H1 (cell line): ENCODE data around the gene VAV2. TPM values are rescaled to one million over a fixed set of nuclear protein-coding genes. Genes with fewer than 3 reads are reported as not detected.

Experiments used
- NRF1 ChIP-seq: IDR thresholded peaks from 2 replicates; pipeline ENCODE4 v1.6.1; 2011; ENCODE audit warnings: mild to moderate bottlenecking, low read depth, low read length, improper control_type of control experiment
- polyA plus RNA-seq, 7 experiments: library from polyadenylated mRNA; depleted of rRNA in 3 of 7; stranded (reverse) in 5 of 7; unstranded in 2 of 7; fragments of >200 nt in 5 of 7; fragments of 200-250 nt in 2 of 7; gene quantifications; 1 replicate in 5 of 7; 2 replicates in 1 of 7; 4 replicates in 1 of 7; pipeline versions ENCODE4 v1.2.1 to v1.2.3, GENCODE V29; 2011 to 2013; ENCODE audit warnings: missing spikeins in 2 of 7, mixed read lengths in 2 of 7
- total RNA-seq: library from RNA; stranded (reverse); fragmentation: NEBNext Ultra II Directional; extraction: Animal tissue kit (Norgen Biotek cat#: 25700); gene quantifications from 2 replicates; pipeline ENCODE4 v1.2.1, GENCODE V29; 2021

Gene VAV2
- total and polyA plus RNA-seq, 2 of the 8 experiments (the other 6 are each of a cell fraction or from before 2014, with no cell fraction given), result 13.6 to 37.6 TPM

DNA sequence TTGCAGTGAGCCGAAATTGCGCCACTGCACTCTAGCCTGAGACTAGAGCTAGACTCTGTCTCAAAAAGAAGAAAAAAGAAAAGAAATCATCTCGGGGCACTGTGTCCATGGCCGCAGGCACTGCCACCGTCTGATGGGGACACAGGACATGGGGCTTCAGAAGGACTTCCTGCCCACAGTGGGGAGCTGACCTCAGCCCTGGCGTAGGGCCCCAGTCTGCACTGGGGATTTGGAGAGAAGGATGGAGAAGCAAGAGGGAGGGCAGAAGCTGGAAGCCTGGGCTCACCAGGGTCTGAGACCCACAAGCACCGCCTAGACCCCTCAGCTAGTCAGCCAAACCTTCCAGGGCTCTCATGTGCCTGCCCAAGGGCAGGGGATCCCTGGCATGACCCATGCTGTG lies 249.9 kb downstream of the VAV2 start (continued):
- no peak for TF ChIP-seq NRF1
